Activated CD4-positive, alpha-beta T cell treated with anti-CD3 and anti-CD28 coated beads for 24 hours (primary cell): Measurements from ENCODE around the gene HSFX3.
"Not testable (repeated sequence)": the region's sequence is repeated elsewhere in the genome, so short reads cannot be mapped to it uniquely, and the experiment has no call there.

Experiments
- DNase-seq, 2 donors: peaks; one replicate each; pipeline ENCODE4 v3.0.0-alpha.2; 2020; ENCODE audit warnings: low read depth in 2 of 2

Gene HSFX3, protein sequence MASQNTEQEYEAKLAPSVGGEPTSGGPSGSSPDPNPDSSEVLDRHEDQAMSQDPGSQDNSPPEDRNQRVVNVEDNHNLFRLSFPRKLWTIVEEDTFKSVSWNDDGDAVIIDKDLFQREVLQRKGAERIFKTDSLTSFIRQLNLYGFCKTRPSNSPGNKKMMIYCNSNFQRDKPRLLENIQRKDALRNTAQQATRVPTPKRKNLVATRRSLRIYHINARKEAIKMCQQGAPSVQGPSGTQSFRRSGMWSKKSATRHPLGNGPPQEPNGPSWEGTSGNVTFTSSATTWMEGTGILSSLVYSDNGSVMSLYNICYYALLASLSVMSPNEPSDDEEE

DNA sequence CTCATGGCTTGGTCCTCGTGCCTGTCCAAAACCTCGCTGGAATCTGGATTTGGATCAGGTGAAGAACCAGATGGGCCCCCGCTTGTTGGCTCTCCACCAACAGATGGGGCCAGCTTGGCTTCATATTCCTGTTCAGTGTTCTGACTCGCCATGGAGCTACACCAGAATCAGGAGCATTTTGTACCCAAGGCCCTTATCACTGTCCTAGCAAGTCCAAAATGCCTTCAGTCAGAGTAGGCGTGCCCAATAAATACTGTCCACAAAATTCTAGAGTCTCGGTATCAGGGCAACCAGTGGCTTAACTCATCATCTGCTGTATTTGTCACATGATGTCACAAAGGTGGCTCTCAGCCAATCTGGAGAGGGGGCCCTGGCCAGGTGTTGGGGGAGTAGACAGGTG lies at the start of gene HSFX3:
Gene HSFX3, minus strand, starts transcription at position 224 of the 400 bp plus-strand sequence. Its CDS starts 72 bp downstream, at position 152.
- not testable (repeated sequence) for DNase-seq

- not testable (repeated sequence) for DNase-seq
These were observed 48.9 kb upstream of the HSFX3 start for GRCh38 chrX:149598603-149599002.

DNA sequence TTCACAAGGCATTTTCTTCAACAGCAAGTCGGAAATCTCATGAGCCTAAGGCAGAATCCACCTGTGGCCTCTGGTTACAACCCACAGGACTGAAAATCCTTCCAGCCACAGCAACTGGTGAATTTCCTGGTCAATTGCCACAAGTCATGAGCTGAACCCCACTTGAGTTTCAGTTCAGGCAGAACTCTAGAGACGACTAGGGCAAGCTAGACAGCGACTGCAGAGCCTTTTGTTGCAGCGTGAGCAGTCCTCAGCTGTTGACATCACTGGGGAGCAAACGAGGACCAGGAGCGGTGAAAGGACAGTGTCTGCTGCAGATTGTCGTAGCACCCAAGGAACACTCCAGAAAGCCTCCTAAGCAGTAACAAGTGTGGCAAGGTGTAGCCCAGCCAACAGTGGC lies 46.2 kb upstream of the HSFX3 start:
- not testable (repeated sequence) for DNase-seq

GRCh38 chrX:149595214-149595613 lies 45.5 kb upstream of the HSFX3 start, which contains the start of gene HSFX2:
Gene HSFX2 (minus strand): TSS chrX:149595314. CDS start chrX:149594700, 614 bp downstream.
- not testable (repeated sequence) for DNase-seq

GRCh38 chrX:149590993-149591392 lies 41.3 kb upstream of the HSFX3 start:
- not testable (repeated sequence) for DNase-seq

- DNase-seq = not testable (repeated sequence)
These were observed 37.6 kb upstream of the HSFX3 start, which contains the start of gene MAGEA9B for GRCh38 chrX:149587359-149587758. Gene MAGEA9B (minus strand): TSS chrX:149587459. CDS start chrX:149583179, 4,280 bp downstream.

GRCh38 chrX:149585631-149586030 lies 35.9 kb upstream of the HSFX3 start:
- DNase-seq = not testable (repeated sequence)

DNA sequence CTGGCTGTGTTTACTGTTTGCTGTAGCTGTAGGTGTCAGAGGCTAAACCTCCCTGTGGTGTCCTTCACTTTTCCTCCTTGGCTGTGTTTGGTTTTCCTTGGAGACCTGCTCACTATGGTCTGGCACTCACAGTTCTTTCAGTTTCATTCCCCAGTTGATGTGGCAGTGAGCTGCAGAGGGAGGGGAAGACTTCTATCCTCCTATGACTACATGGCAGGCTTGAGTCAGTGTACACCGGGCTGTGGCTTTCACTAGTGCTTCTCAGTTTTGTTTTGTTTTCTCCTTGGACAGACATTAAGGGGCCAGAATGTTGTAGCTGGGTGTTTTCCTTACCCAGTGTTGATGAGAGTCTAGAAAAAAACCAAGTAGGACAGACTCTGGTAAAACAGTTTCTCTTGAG lies 23.7 kb upstream of the HSFX3 start:
- DNase-seq = not testable (repeated sequence)

DNA sequence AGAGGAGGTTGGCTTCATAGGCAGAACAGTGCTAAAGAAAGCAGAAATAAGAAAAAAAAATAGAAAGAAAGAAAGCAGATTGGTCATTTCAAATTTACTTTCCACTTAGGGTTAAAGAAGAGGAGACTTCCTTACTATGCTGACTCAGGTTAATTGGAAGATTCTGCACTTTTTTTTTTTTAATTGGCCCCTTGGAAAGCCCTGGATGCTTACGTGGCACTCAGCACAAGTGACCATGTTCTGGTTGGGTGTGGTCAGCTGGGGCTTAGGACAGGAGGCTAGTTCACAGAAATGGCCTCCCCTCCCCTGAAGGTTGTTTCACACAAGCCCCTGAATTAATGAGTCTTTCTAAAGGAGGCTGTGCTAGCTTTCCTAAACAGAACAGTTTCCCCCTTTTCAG lies 23.0 kb upstream of the HSFX3 start:
- DNase-seq = no peak

DNA sequence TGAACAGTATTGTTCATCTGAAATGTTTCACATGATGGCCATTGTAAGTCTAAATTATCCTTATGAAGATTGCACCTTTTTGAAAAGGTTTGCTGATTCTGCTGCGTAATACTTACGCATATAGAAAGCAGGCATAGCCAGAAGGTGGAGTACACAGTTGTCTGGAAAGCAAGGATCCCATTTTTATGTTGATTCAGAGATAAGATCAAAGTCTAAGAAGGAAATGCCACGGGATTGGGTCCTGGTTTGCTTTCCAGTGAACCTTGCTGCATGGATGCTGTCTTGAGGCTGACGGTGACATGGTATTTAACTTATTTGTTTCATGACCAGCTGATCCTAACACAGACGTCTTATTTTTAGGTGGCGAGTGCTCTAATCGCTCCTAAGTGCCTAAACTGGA lies 22.0 kb upstream of the HSFX3 start:
- DNase-seq = no peak

DNA sequence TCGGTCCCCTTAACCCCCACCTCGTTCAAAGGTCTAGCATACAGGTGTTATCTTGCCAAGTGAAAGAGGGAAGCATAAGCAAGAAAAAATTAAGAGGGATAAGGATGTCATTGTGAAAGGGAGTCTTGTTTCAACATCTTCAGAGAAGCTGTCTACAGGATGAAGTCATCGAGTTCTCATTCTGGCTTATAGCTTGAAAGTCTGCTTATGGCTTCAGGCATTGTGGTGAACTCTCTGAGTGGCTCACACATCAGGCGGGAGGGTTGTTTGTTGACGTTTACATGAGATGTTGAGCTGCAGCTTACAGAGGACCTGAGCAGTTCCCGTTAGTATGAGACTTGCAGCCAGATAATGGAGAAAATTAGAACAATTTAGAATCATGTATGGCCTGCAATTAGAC lies 20.9 kb upstream of the HSFX3 start:
- DNase-seq = no peak

DNA sequence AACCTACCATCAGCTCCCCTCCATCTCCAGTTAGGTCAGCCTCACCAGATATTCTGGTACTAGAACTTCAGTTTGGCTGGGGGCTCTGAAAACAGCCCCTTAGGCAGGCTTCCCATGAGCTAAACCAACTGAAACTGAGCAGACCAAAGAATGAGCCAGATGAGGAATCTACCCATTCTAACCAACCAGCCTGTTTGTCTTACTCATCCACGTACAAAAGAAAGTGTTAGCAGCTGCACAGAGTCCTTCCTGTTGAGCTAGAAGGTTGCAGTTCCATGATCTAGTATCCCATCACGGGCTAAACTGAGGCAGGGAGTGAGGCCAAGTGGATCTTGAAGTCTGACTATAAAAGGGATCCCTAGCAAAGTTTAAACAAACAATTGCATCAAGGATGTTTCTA lies 20.0 kb upstream of the HSFX3 start:
- no peak for DNase-seq

DNA sequence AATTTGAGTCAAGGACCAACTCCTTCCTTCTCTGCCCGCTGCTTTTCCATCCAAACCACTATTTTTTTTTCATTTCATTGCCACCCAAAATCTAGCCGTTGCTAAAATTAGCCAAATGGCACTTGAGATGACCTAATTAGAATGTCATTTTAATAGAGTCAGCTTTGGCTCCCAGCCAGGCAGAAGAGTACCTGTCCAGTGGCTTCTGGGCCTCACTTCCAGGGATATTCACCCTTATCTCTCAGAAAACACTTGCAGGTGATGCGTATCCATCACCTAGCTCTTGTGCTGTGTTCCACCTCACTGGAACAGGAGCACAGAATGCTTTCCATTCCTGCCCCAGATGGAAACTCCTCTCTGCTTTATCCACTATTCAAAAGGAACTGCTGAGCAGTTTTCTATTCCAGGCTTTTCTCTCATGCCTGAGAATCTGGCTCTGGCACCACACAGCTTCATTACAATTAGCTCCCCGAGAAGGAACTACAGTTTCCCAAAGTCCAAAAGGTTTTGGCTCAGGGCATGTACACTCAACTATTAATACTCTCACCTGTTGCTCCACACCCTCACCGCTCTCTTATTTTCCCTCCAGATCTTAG lies 19.1 kb upstream of the HSFX3 start:
- DNase-seq = no peak

DNA sequence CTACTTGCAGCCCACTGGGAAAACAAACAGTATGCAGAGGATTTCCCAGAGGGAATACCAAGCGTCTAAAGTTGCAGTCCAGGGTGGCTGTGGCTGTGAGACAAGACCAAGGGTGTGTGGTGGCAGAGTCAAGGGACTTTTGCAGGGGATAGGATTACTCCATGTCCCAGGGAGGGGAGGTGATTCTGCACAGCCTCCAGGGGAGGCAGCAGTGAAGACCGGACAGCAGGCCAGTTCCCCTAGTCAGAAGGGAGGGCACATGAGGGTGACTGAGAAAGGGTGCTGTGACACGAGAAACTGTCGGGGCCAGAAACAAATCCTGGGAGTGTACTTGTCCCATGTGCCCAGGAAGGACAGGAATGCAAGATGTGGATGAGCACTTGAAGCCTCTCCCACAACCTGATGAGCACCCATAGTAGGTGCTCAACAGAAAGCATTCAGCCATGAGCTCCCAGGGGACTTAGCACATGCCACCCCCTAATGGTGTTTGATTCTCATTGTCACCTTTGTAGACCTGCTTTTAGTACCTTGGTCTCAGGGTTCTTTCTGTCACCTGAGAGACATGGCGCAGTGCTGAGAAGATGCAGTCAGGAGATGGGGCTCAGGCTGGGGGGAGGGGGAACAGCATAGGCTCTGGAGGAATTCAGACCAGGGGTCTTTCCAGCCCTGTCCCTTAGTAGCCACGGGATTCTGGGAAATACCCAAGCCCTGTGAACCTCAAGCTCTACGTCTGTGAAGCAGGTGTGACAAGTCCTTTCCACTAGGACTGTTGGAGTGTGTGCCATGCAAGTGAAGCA lies 18.1 kb upstream of the HSFX3 start:
- DNase-seq = no peak

DNA sequence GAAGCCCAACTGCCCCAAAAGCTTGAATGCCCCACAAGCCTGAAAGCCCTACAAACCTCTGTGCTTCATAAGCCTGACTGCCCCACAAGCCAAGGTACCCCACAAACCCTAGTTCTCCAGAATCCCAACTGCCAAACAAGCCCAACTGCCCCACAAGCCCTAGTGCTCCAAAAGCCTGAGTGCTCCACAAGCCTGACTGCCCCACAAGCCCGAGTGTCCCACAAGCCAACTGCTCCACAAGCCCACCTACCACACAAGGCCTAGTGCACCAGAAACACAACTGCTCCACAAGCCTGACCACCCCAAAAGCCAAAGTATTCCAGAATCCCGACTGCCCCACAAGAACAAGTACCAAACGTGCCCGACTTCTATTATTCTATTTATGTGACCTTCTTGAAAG lies 13.6 kb upstream of the HSFX3 start:
- DNase-seq = no peak

GRCh38 chrX:149555251-149555650 lies 5.5 kb upstream of the HSFX3 start:
- not testable (repeated sequence) for DNase-seq

GRCh38 chrX:149551939-149552248 lies 2.2 kb upstream of the HSFX3 start:
- not testable (repeated sequence) for DNase-seq

GRCh38 chrX:149551245-149551938 lies 1.7 kb upstream of the HSFX3 start:
- not testable (repeated sequence) for DNase-seq

GRCh38 chrX:149550454-149550853 lies 730 bp upstream of the HSFX3 start:
- DNase-seq = not testable (repeated sequence)

DNA sequence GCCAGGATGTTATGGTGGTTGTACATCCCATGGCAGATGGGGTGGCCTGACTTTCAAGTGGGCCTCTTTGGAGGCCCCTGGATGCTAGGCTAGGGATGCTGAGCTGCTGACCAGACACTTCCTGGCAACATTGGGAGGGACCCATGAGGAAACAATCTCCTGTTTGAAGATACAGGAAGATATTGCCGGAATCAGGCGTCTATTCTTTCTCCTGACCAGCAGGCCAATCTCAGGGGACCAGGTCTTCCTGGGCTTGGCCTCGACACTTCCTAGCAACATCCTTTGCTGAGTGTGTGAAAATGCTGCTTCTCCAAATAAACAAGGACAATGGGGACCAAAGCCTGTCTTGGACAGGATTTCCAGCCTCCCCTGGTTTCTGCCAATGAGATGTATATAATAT lies 1.9 kb downstream of the HSFX3 start:
- not testable (repeated sequence) for DNase-seq

GRCh38 chrX:149546962-149547361 lies 2.8 kb downstream of the HSFX3 start:
- DNase-seq = not testable (repeated sequence)
